ENCODE data around the gene B3GLCT. TPM values are rescaled to one million over a fixed set of nuclear protein-coding genes. Genes with fewer than 3 reads are reported as not detected.
"Not testable (repeated sequence)": the region's sequence is repeated elsewhere in the genome, so short reads cannot be mapped to it uniquely, and the experiment has no call there.

The B3GLCT gene
- total RNA-seq, 1 donor = 6.1 TPM

- Histone ChIP-seq H3K9me3 (ENCODE audit: low read depth, low read length) (no peaks in the 10 kb centered on the region), H3K4me1 (ENCODE audit: insufficient read depth, low read length) (no peaks in the 10 kb centered on the region), H3K27me3 (ENCODE audit: insufficient read depth, low read length) (peaks cover 3% of the 10 kb centered on the region), H3K4me3 (ENCODE audit: low read length) (no peak overlapping the region)
These were observed 25.8 kb upstream of the B3GLCT start for GRCh38 chr13:31174018-31174417.

- Histone ChIP-seq H3K4me1 (ENCODE audit: insufficient read depth, low read length) (no peaks in the 10 kb centered on the region), H3K27me3 (ENCODE audit: insufficient read depth, low read length) (peaks cover 3% of the 10 kb centered on the region), H3K9me3 (ENCODE audit: low read depth, low read length) (no peaks in the 10 kb centered on the region), H3K4me3 (ENCODE audit: low read length) (no peak overlapping the region)
These were observed 23.8 kb upstream of the B3GLCT start for GRCh38 chr13:31175847-31176532.

- not testable (repeated sequence) for H3K9me3 ChIP-seq (ENCODE audit: low read depth, low read length); H3K4me1 ChIP-seq (ENCODE audit: insufficient read depth, low read length); H3K4me3 ChIP-seq (ENCODE audit: low read length); H3K27me3 ChIP-seq (ENCODE audit: insufficient read depth, low read length)
These were observed 21.8 kb upstream of the B3GLCT start for GRCh38 chr13:31177813-31178495.

GRCh38 chr13:31179241-31179640, 20.5 kb upstream of the B3GLCT start:
- no peaks in the 10 kb centered on the region for H3K27me3 ChIP-seq (ENCODE audit: insufficient read depth, low read length)
- H3K9me3 ChIP-seq (ENCODE audit: low read depth, low read length) = no peaks in the 10 kb centered on the region

GRCh38 chr13:31179754-31180153, 20.0 kb upstream of the B3GLCT start:
- H3K9me3 ChIP-seq (ENCODE audit: low read depth, low read length) = no peaks in the 10 kb centered on the region
- H3K27me3 ChIP-seq (ENCODE audit: insufficient read depth, low read length) = no peaks in the 10 kb centered on the region
- no peak overlapping the region for H3K4me3 ChIP-seq (ENCODE audit: low read length)
- H3K4me1 ChIP-seq (ENCODE audit: insufficient read depth, low read length) = no peaks in the 10 kb centered on the region

More at GRCh38 chr13:31179241-31179640, 20.5 kb upstream of the B3GLCT start:
- Histone ChIP-seq H3K4me1 (ENCODE audit: insufficient read depth, low read length) (no peaks in the 10 kb centered on the region), H3K4me3 (ENCODE audit: low read length) (no peak overlapping the region)

- H3K9me3 ChIP-seq (ENCODE audit: low read depth, low read length) = no peaks in the 10 kb centered on the region
- no peak overlapping the region for H3K4me3 ChIP-seq (ENCODE audit: low read length)
- no peaks in the 10 kb centered on the region for H3K4me1 ChIP-seq (ENCODE audit: insufficient read depth, low read length)
- H3K27me3 ChIP-seq (ENCODE audit: insufficient read depth, low read length) = no peaks in the 10 kb centered on the region
These were observed 16.8 kb upstream of the B3GLCT start for GRCh38 chr13:31182987-31183386.

- no peaks in the 10 kb centered on the region for H3K4me1 ChIP-seq (ENCODE audit: insufficient read depth, low read length)
- H3K9me3 ChIP-seq (ENCODE audit: low read depth, low read length) = no peaks in the 10 kb centered on the region
- H3K27me3 ChIP-seq (ENCODE audit: insufficient read depth, low read length) = no peaks in the 10 kb centered on the region
- H3K4me3 ChIP-seq (ENCODE audit: low read length) = no peak overlapping the region
These were observed 15.3 kb upstream of the B3GLCT start for GRCh38 chr13:31184451-31184850.

- no peaks in the 10 kb centered on the region for H3K9me3 ChIP-seq (ENCODE audit: low read depth, low read length)
- H3K4me3 ChIP-seq (ENCODE audit: low read length) = no peak overlapping the region
- no peaks in the 10 kb centered on the region for H3K27me3 ChIP-seq (ENCODE audit: insufficient read depth, low read length)
- H3K4me1 ChIP-seq (ENCODE audit: insufficient read depth, low read length) = no peaks in the 10 kb centered on the region
These were observed 14.7 kb upstream of the B3GLCT start for GRCh38 chr13:31184981-31185645.

GRCh38 chr13:31191748-31192147, 8.0 kb upstream of the B3GLCT start:
- Histone ChIP-seq H3K27me3 (ENCODE audit: insufficient read depth, low read length) (no peaks in the 10 kb centered on the region), H3K4me3 (ENCODE audit: low read length) (no peak overlapping the region), H3K4me1 (ENCODE audit: insufficient read depth, low read length) (no peaks in the 10 kb centered on the region), H3K9me3 (ENCODE audit: low read depth, low read length) (no peaks in the 10 kb centered on the region)

- Histone ChIP-seq H3K27me3 (ENCODE audit: insufficient read depth, low read length) (no peaks in the 10 kb centered on the region), H3K4me1 (ENCODE audit: insufficient read depth, low read length) (no peaks in the 10 kb centered on the region), H3K9me3 (ENCODE audit: low read depth, low read length) (no peaks in the 10 kb centered on the region), H3K4me3 (ENCODE audit: low read length) (no peak overlapping the region)
These were observed 7.5 kb upstream of the B3GLCT start for GRCh38 chr13:31192306-31192705.

- H3K4me1 ChIP-seq (ENCODE audit: insufficient read depth, low read length) = peaks cover 10% of the 10 kb centered on the region
- no peak overlapping the region for H3K4me3 ChIP-seq (ENCODE audit: low read length)
- H3K9me3 ChIP-seq (ENCODE audit: low read depth, low read length) = no peaks in the 10 kb centered on the region
- no peaks in the 10 kb centered on the region for H3K27me3 ChIP-seq (ENCODE audit: insufficient read depth, low read length)
These were observed 4.2 kb upstream of the B3GLCT start for GRCh38 chr13:31195616-31196015.

GRCh38 chr13:31196992-31197391, 2.8 kb upstream of the B3GLCT start:
- H3K4me3 ChIP-seq (ENCODE audit: low read length) = no peak overlapping the region
- H3K27me3 ChIP-seq (ENCODE audit: insufficient read depth, low read length) = no peaks in the 10 kb centered on the region
- no peaks in the 10 kb centered on the region for H3K9me3 ChIP-seq (ENCODE audit: low read depth, low read length)
- H3K4me1 ChIP-seq (ENCODE audit: insufficient read depth, low read length) = peaks cover 19% of the 10 kb centered on the region

- H3K4me1 ChIP-seq (ENCODE audit: insufficient read depth, low read length) = peaks cover 19% of the 10 kb centered on the region
- H3K9me3 ChIP-seq (ENCODE audit: low read depth, low read length) = no peaks in the 10 kb centered on the region
- H3K27me3 ChIP-seq (ENCODE audit: insufficient read depth, low read length) = no peaks in the 10 kb centered on the region
- H3K4me3 ChIP-seq (ENCODE audit: low read length) = no peak overlapping the region
These were observed 1.3 kb upstream of the B3GLCT start for GRCh38 chr13:31198519-31198918.

- H3K9me3 ChIP-seq (ENCODE audit: low read depth, low read length) = no peaks in the 10 kb centered on the region
- peak overlapping the region; percentile 67 for H3K4me3 ChIP-seq (ENCODE audit: low read length)
These were observed 287 bp upstream of the B3GLCT start for GRCh38 chr13:31199527-31199848.

GRCh38 chr13:31200637-31200971, 829 bp downstream of the B3GLCT start:
- H3K4me3 ChIP-seq (ENCODE audit: low read length) = peak overlapping the region; percentile 67
- no peaks in the 10 kb centered on the region for H3K9me3 ChIP-seq (ENCODE audit: low read depth, low read length)
- H3K4me1 ChIP-seq (ENCODE audit: insufficient read depth, low read length) = peaks cover 19% of the 10 kb centered on the region
- no peaks in the 10 kb centered on the region for H3K27me3 ChIP-seq (ENCODE audit: insufficient read depth, low read length)

More at GRCh38 chr13:31199527-31199848, 287 bp upstream of the B3GLCT start:
- Histone ChIP-seq H3K27me3 (ENCODE audit: insufficient read depth, low read length) (no peaks in the 10 kb centered on the region), H3K4me1 (ENCODE audit: insufficient read depth, low read length) (peaks cover 19% of the 10 kb centered on the region)

Data from mononuclear cell (primary cell).